Lower lobe of right lung (tissue), 2 donors: ENCODE measurements around the gene VHLL. TPM values are rescaled to one million over a fixed set of nuclear protein-coding genes. Genes with fewer than 3 reads are reported as not detected.
A peak's percentile ranks its signal among the peaks of the same experiment; 100 is the strongest.

Experiments
- ATAC-seq, 2 donors: fragments of 200-7000 bp; cut with Tn5 transposase; one replicate each; pipeline ENCODE4 v1.9.1; 2020 to 2022; ENCODE audit warnings: mild to moderate bottlenecking in 2 of 2, moderate library complexity in 2 of 2
- DNase-seq: peaks from one replicate; pipeline ENCODE4 v3.0.0-alpha.2; 2020
- H3K27ac ChIP-seq: fragments of 200-600 bp; one replicate; pipeline ENCODE4 v1.8.0; 2022
- H3K27me3 ChIP-seq: fragments of 200-600 bp; one replicate; pipeline ENCODE4 v1.8.0; 2022; ENCODE audit warnings: low read depth
- H3K36me3 ChIP-seq: fragments of 200-600 bp; one replicate; pipeline ENCODE4 v1.8.0; 2022; ENCODE audit warnings: mild to moderate bottlenecking
- H3K4me1 ChIP-seq: fragments of 200-600 bp; one replicate; pipeline ENCODE4 v1.8.0; 2022
- H3K4me3 ChIP-seq: fragments of 200-600 bp; one replicate; pipeline ENCODE4 v1.8.0; 2022; ENCODE audit warnings: mild to moderate bottlenecking
- H3K9me3 ChIP-seq: fragments of 200-600 bp; one replicate; pipeline ENCODE4 v1.8.0; 2022
- intact Hi-C: fragments of 100-400 bp; cut with DNase I; formaldehyde crosslinking; loops from one replicate; pipeline ENCODE4 v1.11.0; 2022
- total RNA-seq: library from RNA; stranded (reverse); fragmentation: NEBNext Ultra II Directional; extraction: Animal tissue kit (Norgen Biotek cat#: 25700); gene quantifications from one replicate; pipeline ENCODE4 v1.2.1, GENCODE V29; 2021
- TF ChIP-seq, protein P1 (sequence below): fragments of 200-600 bp; IDR thresholded peaks from one replicate; pipeline ENCODE4 v1.8.0; 2022; ENCODE audit warnings: antibody characterized with exemption, mild to moderate bottlenecking
- donor health status: DM: no; HTN: yes; CAD: no; lungs with severe emphysema.

The VHLL gene
- total RNA-seq, 1 donor from 2014 or later = not detected

DNA sequence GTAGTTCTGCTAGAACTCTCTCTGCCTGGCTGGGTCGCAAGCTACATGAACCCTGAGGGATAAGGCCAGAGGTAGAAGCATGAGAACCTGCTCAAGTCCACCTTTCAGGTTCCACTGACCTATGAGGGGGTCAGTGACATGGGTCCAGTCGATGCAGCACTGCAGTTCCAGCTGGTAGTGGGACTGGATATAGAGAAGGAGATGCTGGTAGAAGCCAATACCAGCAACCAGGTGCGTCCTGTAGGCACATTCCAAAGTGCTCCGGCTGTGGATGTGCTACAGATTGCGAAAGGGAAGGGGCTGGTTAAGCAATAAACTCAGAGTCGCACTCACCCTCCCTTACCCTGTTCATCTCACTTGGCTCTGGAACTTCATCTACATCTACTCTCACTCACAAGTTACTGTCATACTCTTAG lies 22.1 kb downstream of the VHLL start:
- ATAC-seq (peak; percentile 13 to 23), DNase-seq (no peak)
- TF ChIP-seq, protein P1, sequence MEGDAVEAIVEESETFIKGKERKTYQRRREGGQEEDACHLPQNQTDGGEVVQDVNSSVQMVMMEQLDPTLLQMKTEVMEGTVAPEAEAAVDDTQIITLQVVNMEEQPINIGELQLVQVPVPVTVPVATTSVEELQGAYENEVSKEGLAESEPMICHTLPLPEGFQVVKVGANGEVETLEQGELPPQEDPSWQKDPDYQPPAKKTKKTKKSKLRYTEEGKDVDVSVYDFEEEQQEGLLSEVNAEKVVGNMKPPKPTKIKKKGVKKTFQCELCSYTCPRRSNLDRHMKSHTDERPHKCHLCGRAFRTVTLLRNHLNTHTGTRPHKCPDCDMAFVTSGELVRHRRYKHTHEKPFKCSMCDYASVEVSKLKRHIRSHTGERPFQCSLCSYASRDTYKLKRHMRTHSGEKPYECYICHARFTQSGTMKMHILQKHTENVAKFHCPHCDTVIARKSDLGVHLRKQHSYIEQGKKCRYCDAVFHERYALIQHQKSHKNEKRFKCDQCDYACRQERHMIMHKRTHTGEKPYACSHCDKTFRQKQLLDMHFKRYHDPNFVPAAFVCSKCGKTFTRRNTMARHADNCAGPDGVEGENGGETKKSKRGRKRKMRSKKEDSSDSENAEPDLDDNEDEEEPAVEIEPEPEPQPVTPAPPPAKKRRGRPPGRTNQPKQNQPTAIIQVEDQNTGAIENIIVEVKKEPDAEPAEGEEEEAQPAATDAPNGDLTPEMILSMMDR = no peak
- H3K4me3 ChIP-seq = no peak overlapping the region
- H3K9me3 ChIP-seq = no peaks in the 10 kb centered on the region
- peaks cover 79% of the 10 kb centered on the region for H3K36me3 ChIP-seq
- peaks cover 19% of the 10 kb centered on the region for H3K4me1 ChIP-seq
- no peaks in the 10 kb centered on the region for H3K27me3 ChIP-seq
- intact Hi-C loops = no loop called here
- peak overlapping the region; percentile 3 for H3K27ac ChIP-seq

DNA sequence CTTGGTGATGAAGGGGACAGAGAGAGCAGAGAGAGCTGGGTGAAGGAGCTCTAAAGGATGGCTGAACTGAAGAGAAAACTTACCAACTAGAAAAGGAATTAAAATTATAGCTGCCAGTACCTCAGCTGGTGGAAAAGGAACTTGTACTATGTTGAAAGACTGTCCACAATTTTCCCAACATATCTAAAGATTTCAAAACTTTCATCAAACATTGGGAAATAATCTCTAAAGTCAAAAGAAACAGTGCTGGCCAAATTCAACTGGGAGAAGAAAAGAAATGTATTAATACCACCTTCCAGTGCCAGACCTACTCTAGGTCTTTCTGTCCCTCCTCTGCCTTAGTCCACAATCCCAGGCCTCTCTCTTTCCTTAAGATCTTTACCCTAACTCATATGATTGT lies 22.6 kb downstream of the VHLL start:
- H3K27ac ChIP-seq = peak overlapping the region; percentile 3
- no peak for ATAC-seq

DNA sequence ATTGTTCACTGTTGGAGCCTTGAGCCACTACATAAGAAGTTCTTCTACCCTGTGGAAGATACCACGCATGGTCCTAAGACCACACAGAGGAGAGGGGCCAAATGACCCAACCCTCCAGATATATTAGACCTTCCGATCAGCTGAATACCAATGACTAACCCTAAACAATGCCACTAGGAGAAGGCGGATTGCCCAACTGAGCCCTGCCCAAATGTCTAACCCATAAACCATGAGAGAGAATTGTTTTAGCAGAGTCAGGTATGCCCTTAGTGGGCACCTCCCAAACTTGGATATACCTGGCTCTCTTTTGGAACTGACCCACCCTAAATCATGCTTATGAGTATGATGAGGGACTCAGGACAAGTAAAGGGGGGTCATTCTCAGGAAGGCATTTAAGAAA lies 28.8 kb downstream of the VHLL start:
- Histone ChIP-seq H3K27me3 (no peaks in the 10 kb centered on the region), H3K4me1 (no peaks in the 10 kb centered on the region), H3K36me3 (peaks cover 100% of the 10 kb centered on the region), H3K9me3 (no peaks in the 10 kb centered on the region), H3K27ac (no peak overlapping the region), H3K4me3 (no peak overlapping the region)
- DNase-seq (no peak), ATAC-seq (no peak)
- TF ChIP-seq, protein P1 = no peak
- intact Hi-C loops = no loop called here

More for the DNA sequence above, 22.6 kb downstream of the VHLL start:
- H3K4me3 ChIP-seq = no peak overlapping the region
- peaks cover 83% of the 10 kb centered on the region for H3K36me3 ChIP-seq
- no peaks in the 10 kb centered on the region for H3K27me3 ChIP-seq
- DNase-seq = no peak
- TF ChIP-seq, protein P1 = no peak
- no peaks in the 10 kb centered on the region for H3K9me3 ChIP-seq
- intact Hi-C loops = no loop called here
- H3K4me1 ChIP-seq = peaks cover 16% of the 10 kb centered on the region

DNA sequence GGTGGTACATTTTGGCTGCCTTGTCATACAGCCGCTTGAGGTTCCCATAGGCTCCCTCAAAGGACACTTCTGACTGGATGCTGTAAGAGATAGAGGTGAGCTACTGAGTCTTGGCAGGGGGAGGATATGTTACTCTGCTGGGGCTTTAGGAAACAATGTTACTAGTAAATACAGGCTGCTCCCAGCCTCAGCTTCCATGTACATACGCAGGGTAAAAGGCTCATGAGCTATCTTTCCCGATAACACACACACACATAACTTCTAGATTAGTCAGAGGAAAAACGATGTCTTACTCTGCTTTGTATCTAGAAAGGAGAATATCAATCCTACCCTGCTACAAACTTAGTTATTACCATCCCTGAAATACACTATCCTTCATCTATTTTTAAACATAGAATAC lies 30.8 kb downstream of the VHLL start:
- DNase-seq (no peak), ATAC-seq (no peak)
- Histone ChIP-seq H3K27me3 (no peaks in the 10 kb centered on the region), H3K4me3 (no peak overlapping the region), H3K4me1 (no peaks in the 10 kb centered on the region), H3K9me3 (no peaks in the 10 kb centered on the region), H3K27ac (no peak overlapping the region), H3K36me3 (peaks cover 98% of the 10 kb centered on the region)
- intact Hi-C loops = no loop called here
- TF ChIP-seq, protein P1 = no peak

DNA sequence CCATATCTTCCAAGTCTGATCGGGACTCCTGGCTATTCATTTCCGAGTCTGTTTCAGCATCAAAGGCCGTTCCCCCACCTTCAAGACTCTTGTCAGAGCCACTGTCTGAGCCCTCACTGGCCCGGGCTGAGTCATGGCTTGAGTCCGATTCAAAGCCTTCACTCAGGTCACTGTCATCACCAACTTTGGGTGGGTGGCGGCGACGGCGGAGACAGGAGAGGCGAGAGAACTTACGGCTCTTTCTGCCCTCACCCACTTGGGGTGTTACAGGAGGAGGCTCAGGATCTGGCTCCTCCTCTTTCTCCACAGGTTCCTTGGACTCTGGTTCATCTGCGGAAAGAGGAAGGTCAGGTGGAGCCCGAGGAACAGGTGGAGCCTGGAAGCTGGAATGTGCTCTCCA lies 33.1 kb downstream of the VHLL start:
- Histone ChIP-seq H3K4me1 (no peaks in the 10 kb centered on the region), H3K4me3 (no peak overlapping the region), H3K36me3 (peaks cover 98% of the 10 kb centered on the region), H3K27ac (no peak overlapping the region), H3K27me3 (no peaks in the 10 kb centered on the region), H3K9me3 (no peaks in the 10 kb centered on the region)
- DNase-seq = no peak
- TF ChIP-seq, protein P1 = no peak
- intact Hi-C loops = no loop called here
- no peak for ATAC-seq

DNA sequence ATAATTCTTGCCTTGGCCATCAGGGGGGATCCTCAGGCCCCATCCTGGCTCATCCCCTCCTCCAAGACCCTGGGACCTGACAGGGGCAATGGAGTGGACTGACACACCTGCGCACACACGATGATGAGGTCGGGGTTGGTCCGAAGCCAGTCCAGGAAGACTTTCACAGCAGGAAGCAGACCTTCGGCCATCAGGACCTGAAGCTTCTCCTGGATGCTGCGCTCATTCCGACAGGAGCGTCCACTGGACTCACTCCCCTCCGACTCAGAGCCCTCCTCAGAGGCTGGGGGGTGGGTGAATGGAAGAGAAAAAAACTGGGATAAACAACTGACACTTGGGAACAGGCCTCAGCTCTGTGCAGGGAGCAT lies 35.8 kb downstream of the VHLL start:
- no peak overlapping the region for H3K27ac ChIP-seq
- DNase-seq = no peak
- intact Hi-C loops = no loop called here
- peak in 1 of 2 donors; percentile 8 for ATAC-seq
- no peak overlapping the region for H3K4me3 ChIP-seq
- no peaks in the 10 kb centered on the region for H3K9me3 ChIP-seq
- no peaks in the 10 kb centered on the region for H3K27me3 ChIP-seq
- H3K36me3 ChIP-seq = peaks cover 98% of the 10 kb centered on the region
- TF ChIP-seq, protein P1 = no peak
- no peaks in the 10 kb centered on the region for H3K4me1 ChIP-seq
